ENCODE results near the gene FAM168A. TPM values are rescaled to one million over a fixed set of nuclear protein-coding genes. Genes with fewer than 3 reads are reported as not detected.
"Not testable (repeated sequence)": the region's sequence is repeated elsewhere in the genome, so short reads cannot be mapped to it uniquely, and the experiment has no call there.

The FAM168A gene
- total RNA-seq, 1 donor from 2014 or later = 50.2 TPM

DNA sequence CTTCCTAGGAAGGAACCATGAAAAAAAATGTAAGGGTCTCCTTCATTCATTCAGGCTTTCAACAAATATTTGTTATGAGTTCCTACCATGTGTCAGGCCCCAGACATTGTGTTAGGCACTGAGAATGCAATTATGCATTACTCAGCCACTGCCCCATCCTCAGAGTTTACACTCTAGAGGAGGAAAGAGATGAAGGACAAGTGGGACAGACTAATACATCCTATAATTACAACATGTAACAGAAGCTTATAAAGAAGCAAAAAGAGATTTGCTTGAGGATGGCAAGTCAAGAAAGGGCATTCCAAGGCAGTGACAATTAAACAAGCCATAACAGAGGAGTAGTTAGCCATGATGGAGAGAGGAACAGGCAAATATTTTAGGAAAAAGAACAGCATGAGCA is 78.6 kb downstream of the FAM168A start:
- DNase-seq (ENCODE audit: low spot score) = no peak

DNA sequence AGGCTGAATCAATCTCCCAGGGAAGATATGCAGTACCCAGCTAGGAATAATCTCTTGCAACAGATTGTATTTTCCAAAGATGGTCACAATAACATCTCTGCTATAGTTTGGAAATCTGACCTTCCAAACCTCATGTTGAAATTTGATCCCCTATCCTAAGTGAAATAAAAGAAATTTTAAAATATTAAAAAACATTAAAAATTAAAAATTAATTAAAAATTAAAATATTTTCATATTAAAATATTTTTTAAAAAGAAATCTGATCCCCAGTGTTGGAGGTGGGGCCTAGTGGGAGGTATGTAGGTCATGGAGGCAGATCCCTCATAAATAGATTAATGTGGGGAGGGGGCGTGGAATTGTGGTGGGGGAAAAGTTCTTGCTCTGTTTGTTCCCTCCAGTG is 79.7 kb downstream of the FAM168A start:
- DNase-seq (ENCODE audit: low spot score) = no peak

GRCh38 chr11:73516080-73516479 is 81.8 kb downstream of the FAM168A start:
- DNase-seq (ENCODE audit: low spot score) = no peak

- no peak for DNase-seq (ENCODE audit: low spot score)
These were observed 84.2 kb downstream of the FAM168A start for GRCh38 chr11:73513707-73514106.

DNA sequence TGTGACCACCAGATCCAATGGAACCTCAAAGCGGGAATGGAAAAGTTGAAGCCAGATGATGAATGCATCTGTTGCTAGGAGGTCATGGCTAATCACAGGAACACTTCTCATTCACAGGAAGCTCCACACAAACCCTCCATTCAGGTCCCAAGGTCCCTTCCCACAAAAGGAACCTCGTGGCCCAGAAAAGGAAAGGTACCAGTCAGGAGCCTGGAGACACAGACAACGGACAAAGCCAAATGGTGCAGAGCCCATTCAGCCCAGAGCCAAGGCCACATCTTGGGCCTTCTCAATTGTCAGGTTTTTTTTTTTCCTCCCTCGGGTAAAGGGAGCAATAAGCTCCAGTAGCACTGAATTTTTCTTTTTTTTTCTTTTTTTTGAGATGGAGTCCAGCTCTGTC is 87.0 kb downstream of the FAM168A start:
- no peak for DNase-seq (ENCODE audit: low spot score)

- no peak for DNase-seq (ENCODE audit: low spot score)
These were observed 87.8 kb downstream of the FAM168A start for GRCh38 chr11:73510106-73510505.

GRCh38 chr11:73509188-73509587 is 88.7 kb downstream of the FAM168A start:
- DNase-seq (ENCODE audit: low spot score) = no peak

GRCh38 chr11:73508243-73509176 is 89.4 kb downstream of the FAM168A start:
- DNase-seq (ENCODE audit: low spot score) = no peak

GRCh38 chr11:73507086-73507485 is 90.8 kb downstream of the FAM168A start:
- no peak for DNase-seq (ENCODE audit: low spot score)

DNA sequence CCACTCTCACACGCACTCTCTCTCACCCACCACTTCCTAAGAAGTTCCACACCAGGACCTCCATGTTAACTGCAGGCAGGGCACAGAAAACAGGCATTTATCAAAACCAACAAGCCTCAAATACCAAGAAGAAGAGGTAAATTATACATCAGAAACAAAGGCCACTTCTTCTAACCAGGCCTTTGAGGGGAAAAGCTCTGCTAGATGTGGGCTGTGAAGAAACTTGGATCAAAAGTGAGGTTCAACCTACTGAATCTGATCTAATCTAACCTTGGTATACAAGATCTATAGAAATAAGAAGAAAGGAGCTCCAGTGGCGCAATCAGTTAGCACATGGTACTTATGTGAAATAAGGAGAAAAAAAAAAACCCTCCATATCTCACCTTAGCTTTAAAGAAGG is 91.9 kb downstream of the FAM168A start:
- DNase-seq (ENCODE audit: low spot score) = no peak

- no peak for DNase-seq (ENCODE audit: low spot score)
These were observed 99.6 kb downstream of the FAM168A start for GRCh38 chr11:73498343-73498742.

- no peak for DNase-seq (ENCODE audit: low spot score)
These were observed 101.8 kb downstream of the FAM168A start for GRCh38 chr11:73496134-73496533.

DNA sequence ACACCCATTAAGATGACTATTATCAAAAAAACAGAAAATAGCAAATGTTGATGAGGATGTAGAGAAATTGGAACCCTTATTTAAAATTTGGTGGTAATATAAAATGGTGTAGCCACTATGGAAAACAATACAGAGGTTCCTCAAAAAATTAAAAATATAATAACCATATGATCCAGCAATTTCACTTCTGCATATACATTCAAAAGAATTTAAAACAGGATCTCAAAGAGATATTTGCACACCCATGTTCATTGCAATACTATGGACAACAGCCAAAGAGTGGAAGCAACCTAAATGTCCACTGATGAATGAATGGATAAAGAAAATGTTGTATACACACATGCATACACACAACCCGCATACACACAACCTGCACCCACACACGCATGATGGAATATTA is 102.2 kb downstream of the FAM168A start:
- DNase-seq (ENCODE audit: low spot score) = no peak

GRCh38 chr11:73493956-73494598 is 103.8 kb downstream of the FAM168A start:
- no peak for DNase-seq (ENCODE audit: low spot score)

DNA sequence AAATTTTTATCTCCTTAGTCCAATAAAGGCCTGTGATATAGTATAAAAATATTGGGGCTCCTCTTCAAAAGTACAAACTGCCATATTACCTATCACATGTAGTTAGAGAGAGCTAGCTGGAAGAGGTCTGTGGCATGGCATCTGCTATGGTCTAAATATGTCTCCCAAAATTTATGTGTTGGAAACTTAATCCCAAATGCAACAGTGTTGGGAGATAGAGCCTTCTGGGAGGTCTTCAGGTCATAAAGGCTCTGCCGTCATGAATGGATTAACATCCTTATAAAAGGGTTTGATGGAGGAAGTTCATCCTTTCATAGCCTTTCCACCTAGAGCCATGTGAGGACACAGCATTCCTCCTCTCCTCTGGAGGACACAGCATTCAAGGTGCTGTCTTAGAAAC is 116.3 kb downstream of the FAM168A start:
- no peak for DNase-seq (ENCODE audit: low spot score)

GRCh38 chr11:73480677-73481076 is 117.2 kb downstream of the FAM168A start:
- DNase-seq (ENCODE audit: low spot score) = no peak

- no peak for DNase-seq (ENCODE audit: low spot score)
These were observed 119.1 kb downstream of the FAM168A start for GRCh38 chr11:73478737-73479347.

DNA sequence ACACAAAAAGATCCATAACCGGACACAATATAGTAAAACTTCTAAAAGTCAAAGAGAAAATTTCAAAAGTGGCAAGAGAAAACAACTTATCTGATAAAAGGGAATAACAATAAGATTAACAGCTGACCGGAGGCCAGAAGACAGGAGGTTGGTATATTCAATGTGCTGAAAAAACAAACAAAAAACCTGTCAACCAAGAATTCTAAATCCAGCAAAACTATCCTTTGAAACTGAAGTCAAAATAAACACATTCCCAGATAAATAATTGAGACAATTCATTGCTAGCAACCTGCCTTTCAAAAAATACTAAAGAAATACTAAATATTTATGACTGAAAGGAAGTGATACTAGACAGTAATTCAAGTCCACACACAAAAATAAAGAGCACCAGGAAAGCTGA is 120.4 kb downstream of the FAM168A start:
- DNase-seq (ENCODE audit: low spot score) = no peak

GRCh38 chr11:73475549-73476095 is 122.3 kb downstream of the FAM168A start:
- no peak for DNase-seq (ENCODE audit: low spot score)

DNA sequence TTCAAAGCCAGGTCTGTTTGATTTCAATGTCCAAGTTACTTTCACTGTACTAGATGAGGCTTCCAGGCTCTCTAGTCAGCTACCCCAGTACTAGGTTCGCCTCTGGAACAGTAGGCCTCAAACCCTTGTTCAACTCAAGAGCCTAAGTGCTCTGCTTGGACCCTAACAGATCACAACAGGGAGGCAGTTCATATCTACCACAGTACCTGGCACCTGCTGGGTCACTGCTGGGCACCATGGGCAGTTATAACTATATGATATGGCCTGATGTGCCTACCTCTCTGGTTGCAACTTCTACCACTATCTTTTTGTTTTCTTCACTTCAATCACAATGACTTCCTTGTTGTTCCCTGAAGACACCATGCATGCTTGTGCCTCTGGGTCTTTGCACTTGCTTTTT is 124.7 kb downstream of the FAM168A start:
- DNase-seq (ENCODE audit: low spot score) = no peak

DNA sequence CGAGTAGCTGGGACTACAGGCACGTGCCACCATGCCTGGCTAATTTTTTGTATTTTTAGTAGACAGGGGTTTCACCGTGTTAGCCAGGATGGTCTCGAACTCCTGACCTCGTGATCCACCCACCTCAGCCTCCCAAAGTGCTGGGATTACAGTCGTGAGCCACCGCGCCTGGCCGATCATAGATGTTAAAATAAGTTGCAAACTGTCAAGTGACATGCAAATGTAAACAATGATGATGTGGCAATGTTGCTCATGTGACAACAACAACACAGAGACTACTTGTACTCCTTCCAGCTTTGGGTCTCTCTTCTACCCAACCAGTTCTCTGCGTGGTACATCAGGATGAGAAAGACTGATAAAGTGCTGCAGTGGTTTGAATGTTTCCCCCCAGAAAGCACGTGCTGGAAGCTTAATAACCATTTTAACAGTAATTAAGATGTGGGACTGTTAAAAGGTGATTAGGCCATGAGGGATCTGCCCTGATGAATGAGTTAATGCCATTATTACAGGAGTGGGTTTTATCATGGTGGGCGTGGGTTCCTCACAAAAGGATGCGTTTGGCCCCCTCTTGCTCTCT is 127.8 kb downstream of the FAM168A start:
- not testable (repeated sequence) for DNase-seq (ENCODE audit: low spot score)

DNA sequence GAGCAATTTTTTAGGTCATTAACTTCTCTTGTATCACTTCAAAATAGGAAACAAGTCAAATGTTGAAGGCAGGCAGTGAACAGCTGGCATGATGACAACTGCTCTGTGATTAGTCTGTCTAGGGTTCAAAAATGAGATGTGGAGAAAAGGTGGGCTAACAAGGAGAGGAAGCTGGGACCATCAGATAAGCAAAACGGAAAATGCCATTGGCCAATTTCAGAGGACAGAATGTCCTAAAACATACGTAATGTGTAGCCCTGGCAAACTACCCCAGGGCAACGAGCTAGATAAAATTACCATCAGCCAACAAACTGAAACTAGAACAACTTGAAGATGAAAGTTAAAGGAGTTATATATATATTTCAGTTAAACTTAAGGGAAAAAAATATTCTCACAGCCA is 128.5 kb downstream of the FAM168A start:
- DNase-seq (ENCODE audit: low spot score) = no peak

All from mucosa of gallbladder (tissue), 1 donor.